ENCODE data around the gene BCAR3.

GRCh38 chr1:93614541-93614940 lies 67.1 kb downstream of the BCAR3 start:
- no peak for TF ChIP-seq ZNF274 (IDR thresholded peaks at IDR 0.05; ENCODE audit: low read depth, low read length)
- TF ChIP-seq SUZ12 (IDR thresholded peaks at IDR 0.05; ENCODE audit: extremely low read depth, insufficient read depth, insufficient read length) = no peak
- TF ChIP-seq YY1 (IDR thresholded peaks at IDR 0.05; ENCODE audit: insufficient read depth, insufficient read length) = no peak

Data from NT2/D1 (cell line).